Measurements from ENCODE around the gene ECE1. TPM values are rescaled to one million over a fixed set of nuclear protein-coding genes. Genes with fewer than 3 reads are reported as not detected.

Gene ECE1
- total RNA-seq, 2 experiments from 2014 or later = 80.9 to 82.3 TPM

Other genes starting within 250 kb of the ECE1 start
- 10 to 100 TPM; 56.5 to 57.6 TPM for gene EIF4G3, start 113.6 kb downstream of the ECE1 start, total RNA-seq
- 1 to 10 TPM; 3.0 to 4.3 TPM for gene NBPF3, start 149.7 kb upstream of the ECE1 start, total RNA-seq
- gene ALPL, start 219.0 kb upstream of the ECE1 start, total RNA-seq = not detected